ENCODE measurements around the gene CLDND1. TPM values are rescaled to one million over a fixed set of nuclear protein-coding genes. Genes with fewer than 3 reads are reported as not detected.

CLDND1 gene
- total RNA-seq, 1 experiment from 2014 or later: 472 TPM

GRCh38 chr3:98556164-98557130 lies 33.7 kb upstream of the CLDND1 start:
- intact Hi-C loops (cut with micrococcal nuclease): no loop called here
- H2AFZ ChIP-seq (ENCODE audit: low read depth, low read length, poor library complexity, severe bottlenecking): no peak overlapping the region
- ATAC-seq: peak; percentile 75
- H3K4me1 ChIP-seq (ENCODE audit: control insufficient read depth in 1 of 2, insufficient read depth in 2 of 2, low read length in 2 of 2): peaks cover 71 to 84% of the 10 kb centered on the region in 2 experiments
- peaks cover 33% of the 10 kb centered on the region for H3K79me2 ChIP-seq (ENCODE audit: insufficient read depth, low read length)
- RAD21 ChIA-PET (ENCODE audit: low non-redundant PET in 1 of 2, low total read pairs in 2 of 2, uncharacterized antibody in 2 of 2, unreplicated experiment in 2 of 2): interaction anchor here in 1 of 2 experiments (0.7 kb wide), 1 partner anchor 28 kb away, joined by 3 read pairs; no protein-coding TSS in a partner anchor
- POLR2A ChIA-PET: interaction anchor here (0.5 to 3.7 kb wide), 16 partner anchors 10 to 415 kb away, joined by 3 to 19 read pairs (median 6); partner anchors contain the start of genes CLDND1 and CPOX
- BruUV-seq (replicated peaks): TSS peak; percentile 88
- peak; percentile 93 for DNase-seq (ENCODE audit: low read depth, low spot score)
- H3K36me3 ChIP-seq (ENCODE audit: control insufficient read depth in 1 of 2, insufficient read depth in 2 of 2, low read length in 2 of 2): no peaks in the 10 kb centered on the region
- no peaks in the 10 kb centered on the region for H4K20me1 ChIP-seq (ENCODE audit: insufficient read depth)
- peak overlapping the region; percentile 98 for H3K27ac ChIP-seq (ENCODE audit: low read depth, low read length)
- CTCF ChIA-PET: interaction anchor here (1.3 to 1.8 kb wide), 3 partner anchors 16 to 262 kb away, joined by 4 to 6 read pairs (median 4); no protein-coding TSS in a partner anchor
- H3K27me3 ChIP-seq (ENCODE audit: insufficient read depth, low read length): no peaks in the 10 kb centered on the region
- no peaks in the 10 kb centered on the region for H3K9me2 ChIP-seq (ENCODE audit: insufficient read depth)
- peak overlapping the region; percentile 60 for H3K4me2 ChIP-seq (ENCODE audit: low read length)
- peak overlapping the region; percentile 71 for H3K9ac ChIP-seq (ENCODE audit: low read length)
- no peaks in the 10 kb centered on the region for H3K9me3 ChIP-seq (ENCODE audit: control insufficient read depth in 1 of 2, insufficient read depth in 1 of 2, low read depth in 1 of 2, low read length in 2 of 2)
- peak overlapping the region; percentile 12 to 40 for H3K4me3 ChIP-seq (replicated peaks in 1 of 2; ENCODE audit: low read depth in 1 of 2, low read length in 2 of 2)
- TF ChIP-seq ZBTB33 (IDR thresholded peaks at IDR 0.05; ENCODE audit: extremely low read depth, insufficient replicate concordance, low read length): no peak
- peak; percentile 94 for TF ChIP-seq JUND (IDR thresholded peaks at IDR 0.05)
- no peak; the same call in 1 of the 2 replicates for TF ChIP-seq SIN3A (IDR thresholded peaks at IDR 0.05; ENCODE audit: low read depth)
- TF ChIP-seq SRF (IDR thresholded peaks at IDR 0.05; ENCODE audit: low read depth): peak; percentile 35; the same call in 1 of the 2 replicates
- TF ChIP-seq ELF1 (IDR thresholded peaks at IDR 0.05; ENCODE audit: borderline replicate concordance, low read depth): no peak
- TF ChIP-seq CBX3 (IDR thresholded peaks at IDR 0.05; ENCODE audit: low read depth): peak; percentile 70
- TF ChIP-seq POLR2A (IDR thresholded peaks at IDR 0.05; ENCODE audit: borderline replicate concordance, extremely low read depth, insufficient read depth, insufficient read length): peak; percentile 34
- no peak for TF ChIP-seq ZFX (IDR thresholded peaks at IDR 0.05)
- peak; percentile 85 for TF ChIP-seq YY1 (IDR thresholded peaks at IDR 0.05; ENCODE audit: extremely low read depth, insufficient replicate concordance, low read depth, low read length)
- TF ChIP-seq, protein P1, sequence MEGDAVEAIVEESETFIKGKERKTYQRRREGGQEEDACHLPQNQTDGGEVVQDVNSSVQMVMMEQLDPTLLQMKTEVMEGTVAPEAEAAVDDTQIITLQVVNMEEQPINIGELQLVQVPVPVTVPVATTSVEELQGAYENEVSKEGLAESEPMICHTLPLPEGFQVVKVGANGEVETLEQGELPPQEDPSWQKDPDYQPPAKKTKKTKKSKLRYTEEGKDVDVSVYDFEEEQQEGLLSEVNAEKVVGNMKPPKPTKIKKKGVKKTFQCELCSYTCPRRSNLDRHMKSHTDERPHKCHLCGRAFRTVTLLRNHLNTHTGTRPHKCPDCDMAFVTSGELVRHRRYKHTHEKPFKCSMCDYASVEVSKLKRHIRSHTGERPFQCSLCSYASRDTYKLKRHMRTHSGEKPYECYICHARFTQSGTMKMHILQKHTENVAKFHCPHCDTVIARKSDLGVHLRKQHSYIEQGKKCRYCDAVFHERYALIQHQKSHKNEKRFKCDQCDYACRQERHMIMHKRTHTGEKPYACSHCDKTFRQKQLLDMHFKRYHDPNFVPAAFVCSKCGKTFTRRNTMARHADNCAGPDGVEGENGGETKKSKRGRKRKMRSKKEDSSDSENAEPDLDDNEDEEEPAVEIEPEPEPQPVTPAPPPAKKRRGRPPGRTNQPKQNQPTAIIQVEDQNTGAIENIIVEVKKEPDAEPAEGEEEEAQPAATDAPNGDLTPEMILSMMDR (IDR thresholded peaks at IDR 0.05 in 2 of 3, conservative IDR thresholded peaks at IDR 0.05 in 1 of 3; ENCODE audit: borderline replicate concordance in 1 of 3, insufficient read depth in 1 of 3, low read depth in 2 of 3, low read length in 2 of 3): no peak
- TF ChIP-seq MAX (IDR thresholded peaks at IDR 0.05): 0 out of 2 replicates have a peak, but pooled peaks have one; percentile 13
- 0 out of 2 replicates have a peak, but pooled peaks have one; percentile 17 for TF ChIP-seq RAD21 (IDR thresholded peaks at IDR 0.05; ENCODE audit: low read depth)
- peak; percentile 85 for TF ChIP-seq FOSL1 (IDR thresholded peaks at IDR 0.05; ENCODE audit: low read depth)
- no peak; the same call in 1 of the 2 replicates for TF ChIP-seq POLR2AphosphoS5 (IDR thresholded peaks at IDR 0.05; ENCODE audit: low read depth, low read length)
- no peak for TF ChIP-seq ZNF274 (IDR thresholded peaks at IDR 0.05; ENCODE audit: low read depth, low read length)
- peak; percentile 30; the same call in 1 of the 2 replicates for TF ChIP-seq ATF3 (IDR thresholded peaks at IDR 0.05)
- peak; percentile 93 for TF ChIP-seq TCF7L2 (IDR thresholded peaks at IDR 0.05; ENCODE audit: borderline replicate concordance, extremely low read depth, insufficient read depth, insufficient read length)
- TF ChIP-seq SP1 (IDR thresholded peaks at IDR 0.05; ENCODE audit: low read depth): peak; percentile 95
- TF ChIP-seq CEBPB (IDR thresholded peaks at IDR 0.05; ENCODE audit: low read depth): peak; percentile 71
- TF ChIP-seq EGR1 (IDR thresholded peaks at IDR 0.05; ENCODE audit: low read depth): no peak; the same call in 1 of the 2 replicates
- TF ChIP-seq EZH2phosphoT487 (IDR thresholded peaks at IDR 0.05; ENCODE audit: borderline replicate concordance): no peak
- TF ChIP-seq EZH2 (IDR thresholded peaks at IDR 0.05): no peak
